K562 (cell line): Measurements from ENCODE around the gene PRPS2. TPM values are rescaled to one million over a fixed set of nuclear protein-coding genes. Genes with fewer than 3 reads are reported as not detected.

ENCODE experiments used
- ATAC-seq: fragments of 200-7000 bp; cut with Tn5 transposase; 3 replicates; pipeline ENCODE4 v1.9.1; 2020; ENCODE audit warnings: moderate library complexity
- BruUV-seq: library from RNA; stranded (reverse); fragments of 400-500 nt; replicated peaks from 2 replicates; lab custom pipeline; 2021; lab: Mats Ljungman, UMichigan
- CTCF ChIA-PET: fragments of 300-600 bp; formaldehyde crosslinking; extraction: SDS; loops from one replicate; lab custom pipeline; 2021; ENCODE audit warnings: low intra/inter-chr PET ratio; lab: Yijun Ruan, JAX
- POLR2A ChIA-PET: fragments of 300-600, 350-650 bp; sonication (Branson Sonifier 250); formaldehyde crosslinking; extraction: SDS; loops from one replicate; lab custom pipeline; 2021; ENCODE audit warnings: antibody characterized with exemption, inconsistent platforms; lab: Yijun Ruan, JAX
- DNase-seq, 4 experiments: peaks; one replicate each; pipeline versions ENCODE4 v3.0.0 to v3.0.0-alpha.2; 2011 to 2018; ENCODE audit warnings: low spot score in 3 of 4, mixed read lengths in 3 of 4; ENCODE audit errors: extremely low read depth in 1 of 4
- FAIRE-seq: peaks from 2 replicates; lab custom pipeline; 2011; peaks lifted over from hg19 to GRCh38; lab: Jason Lieb, UNC
- H2AFZ ChIP-seq: 2 replicates; pipeline ENCODE4 v1.6.0; 2011; ENCODE audit warnings: low read depth, low read length, control low read depth, inconsistent platforms
- H3K27ac ChIP-seq: fragments of 200-600 bp; 3 replicates; pipeline ENCODE4 v1.8.0; 2011; ENCODE audit warnings: low read depth, mild to moderate bottlenecking, control low read depth, inconsistent platforms, low read length, moderate library complexity, mixed read lengths; ENCODE audit errors: extremely low read depth
- H3K27me3 ChIP-seq, 2 experiments: fragments of 300-600 bp in 1 of 2; 2 replicates in 1 of 2; 3 replicates in 1 of 2; pipeline versions ENCODE4 v1.6.0 to v1.8.0; 2011; ENCODE audit warnings: inconsistent platforms in 2 of 2, low read length in 2 of 2, mild to moderate bottlenecking in 1 of 2, mixed read lengths in 1 of 2, moderate library complexity in 1 of 2; ENCODE audit not compliant: control insufficient read depth in 2 of 2, insufficient read depth in 2 of 2
- H3K36me3 ChIP-seq: fragments of 300-600 bp; 3 replicates; pipeline ENCODE4 v1.8.0; 2011; ENCODE audit warnings: mild to moderate bottlenecking, low read length, inconsistent platforms; ENCODE audit not compliant: control insufficient read depth, insufficient read depth
- H3K4me1 ChIP-seq, 2 experiments: fragments of 200-600 bp in 1 of 2; replicated peaks in 1 of 2; 2 replicates in 1 of 2; 3 replicates in 1 of 2; pipeline versions ENCODE4 v1.5.1 to v1.8.0; 2011; ENCODE audit warnings: inconsistent platforms in 2 of 2, low read length in 2 of 2, mild to moderate bottlenecking in 1 of 2, mixed read lengths in 1 of 2, moderate library complexity in 1 of 2; ENCODE audit not compliant: control insufficient read depth in 2 of 2, insufficient read depth in 2 of 2
- H3K4me2 ChIP-seq: 2 replicates; pipeline ENCODE4 v1.6.1; 2011; ENCODE audit warnings: low read length, control low read depth, inconsistent platforms, mixed read lengths; ENCODE audit not compliant: insufficient read depth
- H3K4me3 ChIP-seq: fragments of 200-600 bp; sonication (generic), shearing (Covaris generic); 2 replicates; pipeline ENCODE4 v1.5.1; 2016; ENCODE audit warnings: control low read depth, inconsistent platforms
- H3K79me2 ChIP-seq: fragments of 200-600 bp; 3 replicates; pipeline ENCODE4 v1.8.0; 2011; ENCODE audit warnings: low read length, inconsistent platforms; ENCODE audit not compliant: control insufficient read depth, insufficient read depth
- H3K9ac ChIP-seq, 2 experiments: 2 replicates each; pipeline versions ENCODE4 v1.6.0 to v1.6.1; 2011; ENCODE audit warnings: low read depth in 2 of 2, low read length in 2 of 2, control low read depth in 1 of 2, inconsistent platforms in 1 of 2, mild to moderate bottlenecking in 1 of 2, mixed read lengths in 1 of 2; ENCODE audit not compliant: insufficient read depth in 1 of 2
- H3K9me1 ChIP-seq: one replicate; pipeline ENCODE4 v1.6.0; 2011; ENCODE audit warnings: inconsistent platforms, mild to moderate bottlenecking, low read length, moderate library complexity; ENCODE audit not compliant: control insufficient read depth, insufficient read depth
- H3K9me3 ChIP-seq: replicated peaks from 2 replicates; pipeline ENCODE4 v1.5.1; 2011; ENCODE audit warnings: low read depth, low read length, inconsistent platforms; ENCODE audit not compliant: control insufficient read depth, insufficient read depth
- H4K20me1 ChIP-seq: replicated peaks from 2 replicates; pipeline ENCODE4 v1.6.1; 2011; ENCODE audit warnings: low read length, inconsistent platforms, mixed read lengths; ENCODE audit not compliant: control insufficient read depth, insufficient read depth
- ARID3A ChIP-seq: IDR thresholded peaks from 2 replicates; pipeline ENCODE4 v1.6.1; 2012; ENCODE audit warnings: low read depth, low read length, improper control_type of control experiment, borderline replicate concordance
- CTCF ChIP-seq, 3 experiments: IDR thresholded peaks in 2 of 3; conservative IDR thresholded peaks in 1 of 3; 2 replicates each; pipeline ENCODE4 v1.5.1; 2011 to 2012; ENCODE audit warnings: low read length in 3 of 3, mild to moderate bottlenecking in 3 of 3, control low read depth in 2 of 3, improper control_type of control experiment in 1 of 3, inconsistent platforms in 1 of 3, low read depth in 1 of 3, mixed read lengths in 1 of 3, moderate library complexity in 1 of 3; ENCODE audit not compliant: insufficient read depth in 2 of 3
- KAT7 ChIP-seq: sonication (generic); formaldehyde crosslinking; IDR thresholded peaks from 2 replicates; pipeline ENCODE4 v1.8.0; 2022; ENCODE audit warnings: missing genetic modification reagents, mild to moderate bottlenecking, borderline replicate concordance
- KLF10 ChIP-seq: fragments of 250-450 bp; sonication (Bioruptor Pico); IDR thresholded peaks from 2 replicates; pipeline ENCODE4 v1.6.1; 2021; ENCODE audit warnings: matching md5 sums
- RAD21 ChIP-seq, 2 experiments: fragments of 250-450 bp in 1 of 2; fragments of 450-650 bp in 1 of 2; sonication (Bioruptor Pico) in 1 of 2; formaldehyde crosslinking in 1 of 2; IDR thresholded peaks in 1 of 2; conservative IDR thresholded peaks in 1 of 2; 2 replicates each; pipeline versions ENCODE4 v1.4.0 to v1.8.0; 2020 to 2022; ENCODE audit warnings: mild to moderate bottlenecking in 2 of 2, moderate library complexity in 1 of 2
- U2AF2 ChIP-seq: fragments of 200-400 bp; formaldehyde crosslinking; optimal IDR thresholded peaks from 2 replicates; pipeline ENCODE3; 2017; ENCODE audit warnings: low read depth, mild to moderate bottlenecking, low read length
- WGBS: fragments of 100-300 bp; shearing (Covaris generic); methylation state at CpG from one replicate; pipeline ENCODE4 v1.1.6; 2016; ENCODE audit warnings: low coverage, mixed read lengths; ENCODE audit not compliant: insufficient coverage; ENCODE audit errors: missing lambda C conversion rate; 5-methylcytosine and 5-hydroxymethylcytosine counted together
- in situ Hi-C: fragments of 300-500 bp; cut with MboI; formaldehyde crosslinking; loops from 4 replicates; pipeline ENCODE4 v1.15.0; 2018; ENCODE audit warnings: inconsistent platforms, mixed read lengths
- intact Hi-C: fragments of 100-400 bp; cut with micrococcal nuclease; formaldehyde crosslinking; loops from 2 replicates; pipeline ENCODE4 v1.14.2; 2022
- polyA plus RNA-seq, 8 experiments: library from polyadenylated mRNA; depleted of rRNA in 4 of 8; stranded (reverse) in 5 of 8; unstranded in 3 of 8; fragments of >200 nt; fragmentation: Nextera tagmentation in 2 of 8; fragmentation: Illumina TruSeq in 1 of 8; extraction: Ambion mirVana in 2 of 8; extraction: Trizol in 1 of 8; gene quantifications; 2 replicates each; pipeline versions ENCODE4 v1.2.1 to v1.2.3, GENCODE V29; 2011 to 2014; ENCODE audit warnings: inconsistent platforms in 1 of 8, missing spikeins in 1 of 8
- total RNA-seq, 7 experiments: library from RNA; depleted of rRNA in 6 of 7; stranded (reverse); fragments of >200 nt in 6 of 7; fragmentation: Illumina TruSeq in 2 of 7; extraction: Trizol in 2 of 7; gene quantifications; 2 replicates each; pipeline versions ENCODE4 v1.2.1 to v1.2.3, GENCODE V29; 2011 to 2021; ENCODE audit warnings: low replicate concordance in 1 of 7

Gene PRPS2
- total and polyA plus RNA-seq, 9 of the 15 experiments (the other 6 are each of a cell fraction or from before 2014, with no cell fraction given), result 50.3 to 85.0 (median 62.1) TPM

GRCh38 chrX:12770440-12770839 lies 20.8 kb upstream of the PRPS2 start:
- no peak overlapping the region for H3K27ac ChIP-seq
- no peaks in the 10 kb centered on the region for H4K20me1 ChIP-seq
- H3K9me1 ChIP-seq, result no peaks in the 10 kb centered on the region
- in situ Hi-C loops, result no loop called here
- BruUV-seq, result no TSS peak
- TF ChIP-seq KAT7, result no peak
- TF ChIP-seq U2AF2, result no peak
- TF ChIP-seq CTCF (IDR thresholded peaks at IDR 0.05 in 2 of 3, conservative IDR thresholded peaks at IDR 0.05 in 1 of 3; ENCODE audit: insufficient read depth in 2 of 3, low read depth in 1 of 3, low read length in 3 of 3), result peak; percentile 37 to 50 (median 50); a peak in 4 of 6 replicates
- peak in 1 of 2 experiments; percentile 34; a peak in 1 of 4 replicates for TF ChIP-seq RAD21 (CRISPR knock-in tag; conservative IDR thresholded peaks at IDR 0.05 in 1 of 2, IDR thresholded peaks at IDR 0.05 in 1 of 2)
- 0 out of 2 replicates have a peak, but pooled peaks have one; percentile 52 for TF ChIP-seq ARID3A
- no peak for TF ChIP-seq KLF10
- ChIA-PET POLR2A (interaction anchor here (0.6 kb wide), 2 partner anchors 20 to 93 kb away, joined by 3 read pairs; no protein-coding TSS in a partner anchor), CTCF (interaction anchor here (0.7 kb wide), 1 partner anchor 683 kb away, joined by 3 read pairs; no protein-coding TSS in a partner anchor)
- H3K4me3 ChIP-seq, result no peak overlapping the region
- FAIRE-seq (no peak), DNase-seq (peak in 3 of 4 experiments; percentile 20 to 24 (median 22)), ATAC-seq (peak; percentile 78)
- WGBS, result 18% methylated on average over 4 of the region's 5 CpGs
- H2AFZ ChIP-seq, result no peak overlapping the region
- intact Hi-C loops, result loop anchor here (2.0 to 10.0 kb wide), 2 partner anchors 68 to 1236 kb away; no protein-coding TSS in a partner anchor
- no peak overlapping the region for H3K4me2 ChIP-seq
- no peaks in the 10 kb centered on the region for H3K9me3 ChIP-seq
- peaks cover 13 to 16% of the 10 kb centered on the region in 2 experiments for H3K27me3 ChIP-seq
- no peak overlapping the region for H3K9ac ChIP-seq
- no peaks in the 10 kb centered on the region for H3K4me1 ChIP-seq
- H3K36me3 ChIP-seq, result no peaks in the 10 kb centered on the region
- H3K79me2 ChIP-seq, result no peaks in the 10 kb centered on the region
